ENCODE measurements around the gene SNX18.

Gene SNX18

DNA sequence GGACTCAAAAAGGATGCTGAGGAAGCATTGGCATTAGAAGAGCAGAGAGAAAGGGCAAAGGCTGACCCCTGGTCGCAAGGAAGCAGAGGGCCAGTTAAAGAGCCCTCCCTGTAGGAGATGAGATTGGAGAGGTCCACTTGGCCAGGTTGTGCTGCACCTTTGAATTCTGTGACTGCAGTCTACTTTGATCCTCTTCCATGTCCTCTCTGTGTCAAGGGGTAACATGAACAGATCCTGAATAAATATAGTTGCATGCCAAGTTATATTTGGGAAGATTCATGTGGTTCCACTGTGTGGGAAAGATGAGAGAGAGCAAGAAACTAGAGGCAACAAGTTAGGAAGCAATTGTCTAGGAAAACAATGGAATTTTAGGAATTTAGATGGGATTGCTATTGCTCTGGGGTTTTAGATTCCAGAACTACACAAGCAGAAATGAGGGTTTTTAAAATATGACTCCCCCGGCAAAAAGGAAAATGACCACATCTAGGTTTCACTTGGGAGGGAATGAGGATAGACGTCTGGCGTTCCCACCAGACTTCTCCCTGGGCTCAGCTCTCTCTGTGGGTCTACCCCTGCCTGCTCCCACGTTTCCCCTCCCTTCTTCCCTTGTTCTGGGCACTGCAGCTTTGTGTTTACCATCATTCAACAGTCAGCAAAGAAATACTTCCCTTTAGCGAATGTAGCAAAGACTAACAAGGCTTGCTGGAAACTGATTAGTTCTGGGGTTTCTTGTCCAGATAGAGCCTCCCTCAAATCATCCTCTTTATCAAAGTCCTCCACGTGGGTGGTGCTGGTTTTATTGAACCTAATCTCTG is 63.6 kb downstream of the SNX18 start:
- no peak for DNase-seq (ENCODE audit: low spot score)

DNA sequence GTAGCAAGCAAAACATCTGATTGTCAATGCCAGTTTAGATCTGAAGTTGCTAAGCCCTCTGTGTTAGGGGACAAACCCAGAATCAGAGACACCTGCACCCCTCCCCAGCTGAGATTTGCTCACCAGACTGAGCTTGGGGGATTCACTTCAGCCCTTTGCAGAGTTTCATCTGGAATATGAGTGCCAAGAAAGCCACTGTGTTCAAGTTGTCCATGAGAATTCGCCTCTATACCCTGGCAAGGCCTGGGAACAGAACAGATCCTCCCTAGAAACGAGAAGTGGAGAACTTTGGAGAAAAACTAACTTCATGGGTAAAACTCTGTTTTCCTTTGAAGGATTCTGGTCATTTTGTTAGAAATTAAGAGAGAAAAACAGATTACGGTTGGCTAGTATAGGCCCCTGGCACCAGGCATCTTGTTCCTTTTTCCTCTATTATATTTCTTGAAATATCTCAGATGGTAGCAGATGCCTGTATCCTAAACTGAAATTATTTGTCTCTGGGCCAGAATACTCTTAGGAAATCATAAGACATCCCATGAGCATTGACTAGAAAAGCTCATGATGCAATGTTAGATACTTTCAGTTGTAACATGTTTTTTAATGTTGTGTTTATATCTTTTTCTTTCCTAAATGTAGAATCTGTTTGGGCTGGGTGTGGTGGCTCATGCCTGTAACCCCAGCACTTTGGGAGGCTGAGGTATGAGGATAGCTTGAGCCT is 64.4 kb downstream of the SNX18 start:
- no peak for DNase-seq (ENCODE audit: low spot score)

DNA sequence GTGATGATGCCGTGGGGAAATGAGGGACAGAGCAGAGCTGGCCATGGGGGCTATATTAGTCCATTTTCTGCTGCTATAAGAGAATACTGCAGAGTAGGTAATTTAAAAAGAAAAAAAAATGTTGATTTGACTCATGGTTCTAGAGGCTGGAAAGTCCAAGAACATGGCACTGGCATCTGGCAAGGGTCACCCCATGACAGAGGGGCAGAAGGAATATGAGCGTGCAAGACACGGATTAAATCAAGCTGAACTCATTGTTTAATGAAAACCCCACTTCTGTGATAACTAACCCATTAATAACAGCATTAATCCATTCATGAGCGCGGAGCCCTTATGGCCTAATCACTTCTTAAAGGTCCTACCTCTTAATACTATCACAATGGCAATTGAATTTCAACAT is 68.8 kb downstream of the SNX18 start:
- no peak for DNase-seq (ENCODE audit: low spot score)

DNA sequence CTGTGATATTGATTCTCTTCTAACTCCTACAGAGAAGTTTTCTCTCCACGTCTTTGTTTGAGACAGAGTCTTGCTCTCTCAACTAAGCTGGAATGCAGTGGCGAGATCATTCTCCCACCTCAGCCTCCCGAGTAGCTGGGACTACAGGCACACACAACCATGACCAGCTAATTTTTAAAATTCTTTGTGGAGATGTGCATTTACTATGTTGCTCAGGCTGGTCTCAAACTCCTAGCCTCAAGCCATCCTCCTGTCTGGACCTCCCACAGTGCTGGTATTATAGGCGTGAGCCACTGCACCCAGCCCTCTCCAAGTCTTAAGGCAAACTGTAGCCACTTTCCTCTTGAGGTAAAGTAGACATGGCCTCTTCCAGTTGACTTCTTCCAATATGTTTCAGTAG is 72.2 kb downstream of the SNX18 start:
- no peak for DNase-seq (ENCODE audit: low spot score)

DNA sequence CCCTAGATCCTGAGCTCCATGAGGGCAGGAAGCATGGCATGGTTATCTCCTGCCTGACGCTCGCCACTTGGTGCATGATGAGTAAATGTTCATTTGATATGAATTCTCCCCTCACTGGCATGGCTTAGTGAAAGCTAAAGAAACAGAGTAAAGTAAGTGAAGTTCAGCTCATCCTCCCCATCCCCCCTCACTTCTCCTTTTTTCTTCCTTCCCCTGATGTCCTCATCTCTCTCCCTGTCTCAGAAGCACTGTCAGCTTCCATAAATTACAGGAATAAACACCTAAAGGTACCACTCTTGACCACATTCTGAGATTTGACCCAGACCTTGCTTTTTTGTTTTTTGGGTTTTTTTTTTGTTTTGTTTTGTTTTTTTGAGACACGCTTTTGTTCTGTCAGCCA is 73.3 kb downstream of the SNX18 start:
- DNase-seq (ENCODE audit: low spot score) = no peak

DNA sequence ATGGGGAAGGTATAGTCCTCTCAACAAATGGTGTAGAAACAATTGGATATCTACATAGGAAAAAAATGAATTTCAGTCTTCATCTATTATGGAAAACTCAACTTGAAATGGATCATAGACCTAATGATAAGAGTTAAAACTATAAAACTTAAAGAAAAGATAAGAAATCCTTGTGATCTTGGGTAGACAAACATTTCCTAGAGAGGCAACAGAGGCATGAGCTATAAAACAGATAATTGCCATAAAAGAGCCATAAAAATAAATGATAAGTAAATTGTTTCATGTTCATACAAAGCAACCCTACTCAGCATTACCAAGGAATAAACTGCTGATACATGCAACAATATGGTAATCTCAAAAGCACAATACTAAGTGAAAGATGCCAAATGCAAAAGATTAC is 76.2 kb downstream of the SNX18 start:
- no peak for DNase-seq (ENCODE audit: low spot score)

DNA sequence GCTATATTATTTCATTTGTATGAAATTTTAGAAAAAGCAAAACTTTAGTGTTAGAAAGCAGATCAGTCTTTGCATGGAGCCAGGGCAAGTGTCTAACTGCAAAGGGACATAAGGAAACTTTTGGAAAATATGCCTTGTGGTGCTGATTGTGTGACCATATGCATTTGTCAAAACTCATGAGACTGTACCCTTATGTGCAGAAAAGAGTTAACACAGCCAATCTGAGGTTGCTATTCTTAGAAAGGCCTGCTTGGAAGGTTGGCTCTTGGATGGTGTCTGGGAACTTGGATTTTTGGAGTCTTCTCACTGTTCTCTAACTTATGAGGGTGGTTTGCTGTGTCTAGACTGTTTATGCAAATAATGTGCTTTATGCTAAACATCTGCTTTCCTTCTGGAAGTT is 76.6 kb downstream of the SNX18 start:
- no peak for DNase-seq (ENCODE audit: low spot score)

DNA sequence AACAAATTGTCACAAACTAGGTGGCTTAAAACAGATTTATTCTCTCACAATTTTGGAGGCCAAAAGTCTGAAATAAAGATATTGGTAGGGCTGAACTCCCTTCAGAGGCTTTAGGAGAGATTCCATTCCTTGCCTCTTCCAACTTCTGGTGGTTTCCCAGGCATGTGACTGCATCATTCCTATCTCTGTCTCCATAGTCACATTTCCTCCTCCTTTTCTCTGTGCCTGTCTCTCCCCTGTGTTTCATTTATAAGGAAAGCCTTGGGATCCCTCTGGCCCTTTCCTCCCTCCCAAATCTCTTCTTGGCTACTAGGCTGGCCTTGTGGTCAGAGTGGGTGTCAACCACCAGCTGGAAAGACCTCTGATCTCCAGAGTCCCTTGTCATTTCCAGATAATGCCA is 78.2 kb downstream of the SNX18 start:
- no peak for DNase-seq (ENCODE audit: low spot score)

All from left forelimb (tissue), 1 donor.